ENCODE measurements around the gene GAL3ST3. TPM values are rescaled to one million over a fixed set of nuclear protein-coding genes. Genes with fewer than 3 reads are reported as not detected.

Gene GAL3ST3
- total and polyA plus RNA-seq, 10 of the 15 experiments (the other 5 are each of a cell fraction or from before 2014, with no cell fraction given): 0.06 to 0.12 TPM; not detected in 8

GRCh38 chr11:66039765-66040164 lies 9.2 kb downstream of the GAL3ST3 start:
- Histone ChIP-seq H3K4me2 (ENCODE audit: control insufficient read depth, insufficient read depth) (no peak overlapping the region), H3K4me1 (ENCODE audit: control insufficient read depth, insufficient read depth, low read length) (no peaks in the 10 kb centered on the region; the same call in 1 of the 2 replicates), H3K79me2 (ENCODE audit: control insufficient read depth, insufficient read depth, low read length) (no peaks in the 10 kb centered on the region), H2AFZ (ENCODE audit: control insufficient read depth, low read depth, low read length) (no peak overlapping the region), H3K27ac (ENCODE audit: control insufficient read depth, insufficient read depth) (no peak overlapping the region), H3K27me3 (replicated peaks in 1 of 2; ENCODE audit: control insufficient read depth in 2 of 2, insufficient read depth in 2 of 2, low read length in 1 of 2) (no peaks in the 10 kb centered on the region), H3K9me3 (replicated peaks; ENCODE audit: control insufficient read depth, insufficient read depth, low read length) (no peaks in the 10 kb centered on the region; the same call in 2 of the 3 replicates), H3K9ac (ENCODE audit: control insufficient read depth, insufficient read depth, low read length) (no peak overlapping the region), H3K4me3 (no peak overlapping the region), H3K36me3 (ENCODE audit: control insufficient read depth in 2 of 2, insufficient read depth in 2 of 2, low read length in 1 of 2) (no peaks in the 10 kb centered on the region), H4K20me1 (ENCODE audit: control insufficient read depth, insufficient read depth) (no peaks in the 10 kb centered on the region)
- BruUV-seq (replicated peaks): no TSS peak
- WGBS (ENCODE audit: insufficient coverage, insufficient replicate concordance, low lambda C conversion rate, missing lambda C conversion rate): 49% methylated on average over 3 of the region's 3 CpGs
- intact Hi-C loops (cut with micrococcal nuclease; ENCODE audit: unreplicated experiment) (no loop called here), in situ Hi-C loops (cut with MboI) (no loop called here)
- TF ChIP-seq JUNB (IDR thresholded peaks at IDR 0.05) (no peak), RFX5 (IDR thresholded peaks at IDR 0.05; ENCODE audit: low read depth, low read length) (no peak), NFIC (IDR thresholded peaks at IDR 0.05; ENCODE audit: low read depth, low read length) (no peak)
- RAD21 ChIA-PET (ENCODE audit: unreplicated experiment): interaction anchor here (0.6 kb wide), 1 partner anchor 620 kb away, joined by 4 read pairs; no protein-coding TSS in a partner anchor
- ATAC-seq (no peak), FAIRE-seq (no peak), DNase-seq (ENCODE audit: low read depth, low spot score) (no peak)
- SMC1A ChIA-PET (ENCODE audit: uncharacterized antibody, unreplicated experiment): no interaction called here
- POLR2A ChIA-PET: no interaction called here
- CTCF ChIA-PET: no interaction called here

- whole genome bisulfite sequencing (ENCODE audit: insufficient coverage, insufficient replicate concordance, low lambda C conversion rate, missing lambda C conversion rate): 74% methylated on average over 3 of the region's 3 CpGs
- ChIA-PET POLR2A (no interaction called here), RAD21 (ENCODE audit: unreplicated experiment) (no interaction called here), SMC1A (ENCODE audit: uncharacterized antibody, unreplicated experiment) (no interaction called here), CTCF (interaction anchor here (1.2 to 3.1 kb wide), 3 partner anchors 8 to 30 kb away, joined by 3 to 25 read pairs (median 8); no protein-coding TSS in a partner anchor)
- Histone ChIP-seq H2AFZ (ENCODE audit: control insufficient read depth, low read depth, low read length) (no peak overlapping the region), H3K4me2 (ENCODE audit: control insufficient read depth, insufficient read depth) (no peak overlapping the region), H3K4me3 (no peak overlapping the region), H3K9me3 (replicated peaks; ENCODE audit: control insufficient read depth, insufficient read depth, low read length) (no peaks in the 10 kb centered on the region; the same call in 2 of the 3 replicates), H3K9ac (ENCODE audit: control insufficient read depth, insufficient read depth, low read length) (no peak overlapping the region), H3K27me3 (replicated peaks in 1 of 2; ENCODE audit: control insufficient read depth in 2 of 2, insufficient read depth in 2 of 2, low read length in 1 of 2) (no peaks in the 10 kb centered on the region), H3K36me3 (ENCODE audit: control insufficient read depth in 2 of 2, insufficient read depth in 2 of 2, low read length in 1 of 2) (no peaks in the 10 kb centered on the region), H4K20me1 (ENCODE audit: control insufficient read depth, insufficient read depth) (no peaks in the 10 kb centered on the region), H3K79me2 (ENCODE audit: control insufficient read depth, insufficient read depth, low read length) (no peaks in the 10 kb centered on the region), H3K4me1 (ENCODE audit: control insufficient read depth, insufficient read depth, low read length) (no peaks in the 10 kb centered on the region), H3K27ac (ENCODE audit: control insufficient read depth, insufficient read depth) (no peak overlapping the region)
- in situ Hi-C loops (cut with MboI): no loop called here
- intact Hi-C loops (cut with micrococcal nuclease; ENCODE audit: unreplicated experiment): no loop called here
- no peak for TF ChIP-seq NR2C1 (IDR thresholded peaks at IDR 0.05)
- no peak for TF ChIP-seq CHD1 (IDR thresholded peaks at IDR 0.05; ENCODE audit: low read depth, low read length)
- no peak for TF ChIP-seq HSF1 (IDR thresholded peaks at IDR 0.05; ENCODE audit: low read depth, low read length)
- TF ChIP-seq LARP7 (IDR thresholded peaks at IDR 0.05): no peak
- no peak for TF ChIP-seq TBL1XR1 (IDR thresholded peaks at IDR 0.05; ENCODE audit: low read depth, low read length)
- no peak for TF ChIP-seq ZNF24 (IDR thresholded peaks at IDR 0.05)
- TF ChIP-seq SIN3A (IDR thresholded peaks at IDR 0.05; ENCODE audit: low read depth, low read length): no peak
- TF ChIP-seq USF2 (IDR thresholded peaks at IDR 0.05; ENCODE audit: borderline replicate concordance, low read depth, low read length): no peak
- TF ChIP-seq KDM1A (IDR thresholded peaks at IDR 0.05; ENCODE audit: borderline replicate concordance): no peak
- TF ChIP-seq MAX (IDR thresholded peaks at IDR 0.05; ENCODE audit: low read depth, low read length): no peak
- TF ChIP-seq TCF7 (IDR thresholded peaks at IDR 0.05; ENCODE audit: borderline replicate concordance): no peak
- TF ChIP-seq WRNIP1 (IDR thresholded peaks at IDR 0.05; ENCODE audit: borderline replicate concordance, low read depth, low read length): no peak
- TF ChIP-seq RAD21 (IDR thresholded peaks at IDR 0.05; ENCODE audit: insufficient read depth, low read depth, low read length): no peak
- TF ChIP-seq MYC (IDR thresholded peaks at IDR 0.05; ENCODE audit: insufficient read depth, insufficient read length, insufficient replicate concordance, low read length, severe bottlenecking): no peak
- no peak for TF ChIP-seq GABPA (IDR thresholded peaks at IDR 0.05; ENCODE audit: low read depth)
- no TSS peak for BruUV-seq (replicated peaks)
- FAIRE-seq: no peak
- no peak for DNase-seq (ENCODE audit: low read depth, low spot score)
- ATAC-seq: no peak
Observed at GRCh38 chr11:66037327-66037726, 11.6 kb downstream of the GAL3ST3 start.
